Peyer's patch (tissue), 4 donors: ENCODE measurements around the gene PRKCA.

Experiments
- POLR2A ChIP-seq, 2 donors: fragments of 450-650 bp; IDR thresholded peaks; one replicate each; pipeline ENCODE4 v1.5.1; 2017; ENCODE audit warnings: antibody characterized with exemption in 2 of 2, mild to moderate bottlenecking in 2 of 2, moderate library complexity in 2 of 2
- TF ChIP-seq, protein P1 (sequence below), 6 experiments: fragments of 450-650 bp in 4 of 6; fragments of 200-600 bp in 2 of 6; sonication (generic) in 1 of 6; IDR thresholded peaks; one replicate each; pipeline ENCODE4 v1.5.1; 2017 to 2019; ENCODE audit warnings: antibody characterized with exemption in 6 of 6, mild to moderate bottlenecking in 3 of 6, moderate library complexity in 1 of 6

DNA sequence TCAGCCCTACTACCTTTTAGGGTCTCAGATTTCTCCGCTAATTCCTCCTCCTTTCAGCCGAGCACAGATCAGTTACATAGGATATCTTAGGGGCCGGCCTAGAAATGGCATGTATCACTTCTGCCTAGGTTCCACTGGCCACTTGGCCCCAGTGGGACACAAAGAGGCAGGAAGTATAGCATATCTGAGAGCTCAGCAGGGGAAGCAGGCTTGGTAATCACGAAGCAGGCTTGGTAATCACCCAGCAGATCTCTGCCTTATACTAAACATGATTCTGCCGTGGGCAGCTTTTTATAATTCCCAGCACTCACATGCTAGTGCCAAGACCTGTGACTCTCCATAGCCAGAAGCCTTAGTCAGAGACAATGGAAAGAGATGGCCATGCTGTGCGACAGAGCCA, 472.9 kb downstream of the PRKCA start:
- no peak for TF ChIP-seq POLR2A (IDR thresholded peaks at IDR 0.05)
- TF ChIP-seq, protein P1, sequence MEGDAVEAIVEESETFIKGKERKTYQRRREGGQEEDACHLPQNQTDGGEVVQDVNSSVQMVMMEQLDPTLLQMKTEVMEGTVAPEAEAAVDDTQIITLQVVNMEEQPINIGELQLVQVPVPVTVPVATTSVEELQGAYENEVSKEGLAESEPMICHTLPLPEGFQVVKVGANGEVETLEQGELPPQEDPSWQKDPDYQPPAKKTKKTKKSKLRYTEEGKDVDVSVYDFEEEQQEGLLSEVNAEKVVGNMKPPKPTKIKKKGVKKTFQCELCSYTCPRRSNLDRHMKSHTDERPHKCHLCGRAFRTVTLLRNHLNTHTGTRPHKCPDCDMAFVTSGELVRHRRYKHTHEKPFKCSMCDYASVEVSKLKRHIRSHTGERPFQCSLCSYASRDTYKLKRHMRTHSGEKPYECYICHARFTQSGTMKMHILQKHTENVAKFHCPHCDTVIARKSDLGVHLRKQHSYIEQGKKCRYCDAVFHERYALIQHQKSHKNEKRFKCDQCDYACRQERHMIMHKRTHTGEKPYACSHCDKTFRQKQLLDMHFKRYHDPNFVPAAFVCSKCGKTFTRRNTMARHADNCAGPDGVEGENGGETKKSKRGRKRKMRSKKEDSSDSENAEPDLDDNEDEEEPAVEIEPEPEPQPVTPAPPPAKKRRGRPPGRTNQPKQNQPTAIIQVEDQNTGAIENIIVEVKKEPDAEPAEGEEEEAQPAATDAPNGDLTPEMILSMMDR (IDR thresholded peaks at IDR 0.05) = no peak
